Ammon's horn (tissue), 1 donor: ENCODE data around the gene ROR2.

Experiments
- DNase-seq: peaks from one replicate; pipeline ENCODE4 v3.0.0-alpha.2; 2016; ENCODE audit warnings: low spot score

ROR2 gene

GRCh38 chr9:91900055-91900796 is 49.8 kb downstream of the ROR2 start:
- no peak for DNase-seq

- no peak for DNase-seq
Measured at GRCh38 chr9:91899594-91899993, 50.4 kb downstream of the ROR2 start.

GRCh38 chr9:91899219-91899563 is 50.8 kb downstream of the ROR2 start:
- no peak for DNase-seq

- no peak for DNase-seq
Measured at GRCh38 chr9:91898451-91899218, 51.4 kb downstream of the ROR2 start.

GRCh38 chr9:91897201-91897600 is 52.8 kb downstream of the ROR2 start:
- no peak for DNase-seq

GRCh38 chr9:91896513-91897121 is 53.4 kb downstream of the ROR2 start:
- DNase-seq = peak; percentile 26

GRCh38 chr9:91896097-91896496 is 53.9 kb downstream of the ROR2 start:
- no peak for DNase-seq

GRCh38 chr9:91894536-91894935 is 55.5 kb downstream of the ROR2 start:
- DNase-seq = no peak

GRCh38 chr9:91894023-91894422 is 56.0 kb downstream of the ROR2 start:
- DNase-seq = no peak

GRCh38 chr9:91891915-91892314 is 58.1 kb downstream of the ROR2 start:
- no peak for DNase-seq

GRCh38 chr9:91890662-91891061 is 59.4 kb downstream of the ROR2 start:
- no peak for DNase-seq

- no peak for DNase-seq
Measured at GRCh38 chr9:91889161-91889911, 60.7 kb downstream of the ROR2 start.

- DNase-seq = no peak
Measured at GRCh38 chr9:91886414-91887076, 63.5 kb downstream of the ROR2 start.

GRCh38 chr9:91885746-91886413 is 64.1 kb downstream of the ROR2 start:
- DNase-seq = no peak

GRCh38 chr9:91884696-91885687 is 65.0 kb downstream of the ROR2 start:
- DNase-seq = no peak

- no peak for DNase-seq
Measured at GRCh38 chr9:91884153-91884552, 65.9 kb downstream of the ROR2 start.

GRCh38 chr9:91883503-91883902 is 66.5 kb downstream of the ROR2 start:
- DNase-seq = no peak

- no peak for DNase-seq
Measured at GRCh38 chr9:91882627-91883026, 67.4 kb downstream of the ROR2 start.

- no peak for DNase-seq
Measured at GRCh38 chr9:91880378-91880972, 69.6 kb downstream of the ROR2 start.

GRCh38 chr9:91879231-91879630 is 70.8 kb downstream of the ROR2 start:
- DNase-seq = no peak
